ENCODE results near the gene LMAN2L. TPM values are rescaled to one million over a fixed set of nuclear protein-coding genes. Genes with fewer than 3 reads are reported as not detected.

The LMAN2L gene
- total and polyA plus RNA-seq, 2 of the 8 experiments (the other 6 are each of a cell fraction or from before 2014, with no cell fraction given) = 14.3 to 17.6 TPM

DNA sequence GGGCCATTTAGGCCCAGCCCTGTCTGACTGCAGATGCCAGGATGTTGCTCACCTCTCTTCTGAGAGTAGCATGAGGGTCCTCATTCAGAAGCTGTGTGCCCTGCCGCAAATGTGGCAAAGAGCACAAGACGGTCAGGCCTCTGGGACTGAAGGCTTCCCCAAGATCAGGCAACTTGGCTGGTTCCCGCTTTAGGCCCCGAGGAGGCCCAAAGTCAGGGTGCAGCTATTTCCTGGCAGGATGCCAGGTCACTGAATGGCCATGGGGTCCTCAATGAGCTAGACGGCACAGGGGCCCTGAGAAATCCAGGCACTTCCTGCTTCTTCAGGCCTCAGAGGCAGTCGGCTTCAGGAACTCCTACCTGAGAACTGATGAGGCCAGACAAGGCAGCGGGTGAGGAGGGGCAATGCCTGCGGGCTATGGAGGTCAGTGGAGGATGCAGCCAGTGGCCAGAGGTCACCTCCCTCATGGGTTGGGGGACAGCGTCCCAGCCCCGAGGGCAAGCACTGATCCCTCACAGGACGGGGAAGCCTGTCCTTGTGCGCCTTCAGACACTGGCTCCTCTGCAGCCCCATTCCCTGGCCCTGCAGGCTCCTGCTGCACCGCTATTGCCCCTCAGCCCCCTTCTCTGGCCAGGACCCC, 44.9 kb downstream of the LMAN2L start:
- Histone ChIP-seq H2BK15ac (ENCODE audit: low read length) (no peak overlapping the region), H2BK20ac (ENCODE audit: low read length) (no peak overlapping the region), H3K79me2 (ENCODE audit: control insufficient read depth in 1 of 2, insufficient read depth in 2 of 2, low read length in 2 of 2) (no peaks in the 10 kb centered on the region), H2AFZ (ENCODE audit: low read length) (no peak overlapping the region), H3K4me2 (ENCODE audit: insufficient read depth in 1 of 2, low read depth in 2 of 2, low read length in 2 of 2) (no peak overlapping the region), H3K4me3 (ENCODE audit: extremely low read depth in 1 of 4, insufficient read depth in 2 of 4, low read depth in 3 of 4, low read length in 4 of 4) (no peak overlapping the region), H4K20me1 (replicated peaks in 1 of 2; ENCODE audit: control insufficient read depth in 1 of 2, insufficient read depth in 2 of 2, low read length in 2 of 2) (no peaks in the 10 kb centered on the region), H3K4ac (replicated peaks; ENCODE audit: insufficient read length, low read depth, low read length) (no peak overlapping the region), H3K4me1 (replicated peaks in 1 of 4; ENCODE audit: control insufficient read depth in 3 of 4, insufficient read depth in 4 of 4, low read length in 3 of 4) (no peaks in the 10 kb centered on the region), H2BK5ac (ENCODE audit: low read depth, low read length) (no peak overlapping the region), H4K5ac (ENCODE audit: insufficient read length, low read depth, low read length) (no peak overlapping the region), H3K18ac (ENCODE audit: extremely low read depth, low read length) (no peak overlapping the region), H2BK12ac (ENCODE audit: low read depth, low read length) (no peak overlapping the region), H3K14ac (ENCODE audit: insufficient read length) (no peak overlapping the region), H3K23ac (ENCODE audit: insufficient read length) (no peak overlapping the region), H3K56ac (replicated peaks; ENCODE audit: insufficient read length, low read depth, low read length) (no peak overlapping the region), H3K27me3 (replicated peaks in 1 of 4; ENCODE audit: control insufficient read depth in 3 of 4, extremely low read depth in 1 of 4, insufficient read depth in 3 of 4, low read length in 3 of 4) (no peaks in the 10 kb centered on the region), H4K8ac (ENCODE audit: extremely low read depth, insufficient read depth, low read length) (no peak overlapping the region), H3K9me3 (ENCODE audit: insufficient read depth in 2 of 2, low read depth in 1 of 2, low read length in 1 of 2) (no peaks in the 10 kb centered on the region), H2BK120ac (replicated peaks; ENCODE audit: low read depth, low read length) (no peak overlapping the region), H3K36me3 (ENCODE audit: control insufficient read depth in 2 of 4, insufficient read depth in 4 of 4, low read length in 3 of 4) (no peaks in the 10 kb centered on the region), H4K91ac (replicated peaks; ENCODE audit: insufficient read length, low read length) (no peak overlapping the region), H3K27ac (ENCODE audit: low read depth, low read length) (no peak overlapping the region), H2AK5ac (ENCODE audit: low read depth, low read length) (no peak overlapping the region), H3K23me2 (ENCODE audit: low read depth, low read length) (no peaks in the 10 kb centered on the region), H3K79me1 (ENCODE audit: low read depth, low read length) (no peaks in the 10 kb centered on the region), H3K9ac (replicated peaks in 1 of 4; ENCODE audit: extremely low read depth in 1 of 4, low read depth in 3 of 4, low read length in 3 of 4) (no peak overlapping the region)
- DNase-seq (ENCODE audit: low read depth in 1 of 2, low spot score in 2 of 2) (no peak), FAIRE-seq (no peak)
- POLR2A ChIA-PET (ENCODE audit: partially characterized antibody) = interaction anchor here (1.2 kb wide), 1 partner anchor 9 kb away, joined by 4 read pairs; no protein-coding TSS in a partner anchor
- WGBS, 2 experiments (ENCODE audit: extremely low coverage in 1 of 2, insufficient coverage in 1 of 2, insufficient read length in 1 of 2, insufficient replicate concordance in 2 of 2, low coverage in 1 of 2, low lambda C conversion rate in 2 of 2, missing lambda C conversion rate in 1 of 2) = 86% methylated on average over 13 of the region's 13 CpGs; no CpG with 5 or more reads in 1 of the 2 experiments
- CTCF ChIA-PET (ENCODE audit: partially characterized antibody) = interaction anchor here (1.3 to 2.3 kb wide), 3 partner anchors 11 to 19 kb away, joined by 3 to 7 read pairs (median 4); no protein-coding TSS in a partner anchor
- TF ChIP-seq HDAC2 (IDR thresholded peaks at IDR 0.05; ENCODE audit: borderline replicate concordance in 1 of 2, low read depth in 2 of 2, low read length in 2 of 2) = no peak
- no peak for TF ChIP-seq NRF1 (IDR thresholded peaks at IDR 0.05; ENCODE audit: low read depth, low read length)
- no peak for TF ChIP-seq EP300 (IDR thresholded peaks at IDR 0.05; ENCODE audit: borderline replicate concordance in 1 of 2, low read depth in 2 of 2, low read length in 2 of 2)
- TF ChIP-seq MAX (IDR thresholded peaks at IDR 0.05) = no peak
- no peak for TF ChIP-seq BCL11A (IDR thresholded peaks at IDR 0.05; ENCODE audit: low read depth in 2 of 2, low read length in 2 of 2)
- TF ChIP-seq SIN3A (conservative IDR thresholded peaks at IDR 0.05 in 1 of 2, IDR thresholded peaks at IDR 0.05 in 1 of 2; ENCODE audit: low read depth in 1 of 2, low read length in 2 of 2) = no peak
- TF ChIP-seq CBX8 (IDR thresholded peaks at IDR 0.05; ENCODE audit: borderline replicate concordance, low read depth, low read length) = no peak
- no peak for TF ChIP-seq RAD21 (IDR thresholded peaks at IDR 0.05 in 1 of 2, conservative IDR thresholded peaks at IDR 0.05 in 1 of 2; ENCODE audit: low read depth in 2 of 2, low read length in 2 of 2)
- no peak for TF ChIP-seq KDM1A (IDR thresholded peaks at IDR 0.05; ENCODE audit: borderline replicate concordance, low read length)
- no peak for TF ChIP-seq EZH2 (IDR thresholded peaks at IDR 0.05; ENCODE audit: low read depth, low read length, severe bottlenecking)
- TF ChIP-seq KDM5A (IDR thresholded peaks at IDR 0.05; ENCODE audit: low read length) = no peak

Measured in H1 (cell line).